OCI-LY1 (cell line): ENCODE data around the gene TPH1.

Experiments used
- EZH2 ChIP-seq: fragments of 200-600 bp; sonication (generic), shearing (Covaris generic); IDR thresholded peaks from 2 replicates; pipeline ENCODE4 v1.8.0; 2017; ENCODE audit warnings: borderline replicate concordance, mixed run types, mild to moderate bottlenecking, antibody characterized with exemption, low read length, moderate library complexity, mixed read lengths
- TF ChIP-seq, protein P1 (sequence below): fragments of 200-600 bp; sonication (generic), shearing (Covaris generic); IDR thresholded peaks from 2 replicates; pipeline ENCODE4 v1.5.1; 2017; ENCODE audit warnings: mild to moderate bottlenecking, antibody characterized with exemption, low read length, moderate library complexity, mixed read lengths

DNA sequence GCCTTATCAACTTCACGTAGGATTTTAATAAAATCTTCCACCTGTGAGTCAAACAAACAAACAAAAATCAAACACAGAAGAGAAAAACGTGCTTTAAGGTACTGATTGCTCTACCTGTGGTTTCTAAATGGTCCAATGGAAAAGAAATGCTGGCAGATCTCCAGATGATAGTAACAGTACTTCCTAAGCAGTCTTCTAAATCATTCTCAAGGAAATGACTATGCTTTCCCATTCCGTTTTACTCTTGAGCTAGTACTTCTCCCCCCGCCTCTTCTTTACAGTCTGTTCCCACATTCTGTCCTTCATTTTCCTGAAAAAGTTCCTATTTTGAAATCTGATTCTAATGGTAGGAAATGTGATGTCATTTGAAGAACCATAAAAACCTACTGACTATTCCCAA is 34.4 kb upstream of the TPH1 start:
- TF ChIP-seq, protein P1, sequence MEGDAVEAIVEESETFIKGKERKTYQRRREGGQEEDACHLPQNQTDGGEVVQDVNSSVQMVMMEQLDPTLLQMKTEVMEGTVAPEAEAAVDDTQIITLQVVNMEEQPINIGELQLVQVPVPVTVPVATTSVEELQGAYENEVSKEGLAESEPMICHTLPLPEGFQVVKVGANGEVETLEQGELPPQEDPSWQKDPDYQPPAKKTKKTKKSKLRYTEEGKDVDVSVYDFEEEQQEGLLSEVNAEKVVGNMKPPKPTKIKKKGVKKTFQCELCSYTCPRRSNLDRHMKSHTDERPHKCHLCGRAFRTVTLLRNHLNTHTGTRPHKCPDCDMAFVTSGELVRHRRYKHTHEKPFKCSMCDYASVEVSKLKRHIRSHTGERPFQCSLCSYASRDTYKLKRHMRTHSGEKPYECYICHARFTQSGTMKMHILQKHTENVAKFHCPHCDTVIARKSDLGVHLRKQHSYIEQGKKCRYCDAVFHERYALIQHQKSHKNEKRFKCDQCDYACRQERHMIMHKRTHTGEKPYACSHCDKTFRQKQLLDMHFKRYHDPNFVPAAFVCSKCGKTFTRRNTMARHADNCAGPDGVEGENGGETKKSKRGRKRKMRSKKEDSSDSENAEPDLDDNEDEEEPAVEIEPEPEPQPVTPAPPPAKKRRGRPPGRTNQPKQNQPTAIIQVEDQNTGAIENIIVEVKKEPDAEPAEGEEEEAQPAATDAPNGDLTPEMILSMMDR, result no peak
- TF ChIP-seq EZH2, result no peak
